SK-N-SH (cell line): Measurements from ENCODE around the gene CYTH4.

Source experiments
- RXRA ChIP-seq: IDR thresholded peaks from 2 replicates; pipeline ENCODE4 v1.4.0; 2012; ENCODE audit warnings: low read depth, mild to moderate bottlenecking, borderline replicate concordance
- SIN3A ChIP-seq: IDR thresholded peaks from 2 replicates; pipeline ENCODE4 v1.6.1; 2012; ENCODE audit warnings: low read depth, mild to moderate bottlenecking, low read length, moderate library complexity, borderline replicate concordance
- TF ChIP-seq, protein P1 (sequence below): IDR thresholded peaks from 2 replicates; pipeline ENCODE4 v1.4.0; 2012; ENCODE audit warnings: low read depth, borderline replicate concordance

DNA sequence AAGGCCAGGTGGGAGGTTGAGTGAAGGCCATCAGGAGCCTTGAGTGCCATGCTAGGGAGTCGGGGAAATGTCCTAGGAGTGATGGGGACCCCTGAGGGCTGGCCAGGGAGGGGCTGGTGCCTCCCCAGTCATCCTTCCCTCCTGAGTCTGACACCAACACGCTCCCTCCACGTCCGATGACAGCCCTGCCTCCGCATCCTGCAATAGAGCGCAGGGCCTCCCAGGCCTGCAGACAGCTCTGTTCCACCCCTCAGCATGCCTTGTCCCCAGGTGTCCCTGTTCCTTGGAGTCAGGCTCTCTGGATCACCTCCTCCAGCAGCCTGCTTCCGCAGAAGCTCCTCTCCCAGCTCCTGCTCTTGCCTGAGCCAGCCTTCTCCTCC lies 41.4 kb upstream of the CYTH4 start:
- no peak for TF ChIP-seq SIN3A
- TF ChIP-seq, protein P1, sequence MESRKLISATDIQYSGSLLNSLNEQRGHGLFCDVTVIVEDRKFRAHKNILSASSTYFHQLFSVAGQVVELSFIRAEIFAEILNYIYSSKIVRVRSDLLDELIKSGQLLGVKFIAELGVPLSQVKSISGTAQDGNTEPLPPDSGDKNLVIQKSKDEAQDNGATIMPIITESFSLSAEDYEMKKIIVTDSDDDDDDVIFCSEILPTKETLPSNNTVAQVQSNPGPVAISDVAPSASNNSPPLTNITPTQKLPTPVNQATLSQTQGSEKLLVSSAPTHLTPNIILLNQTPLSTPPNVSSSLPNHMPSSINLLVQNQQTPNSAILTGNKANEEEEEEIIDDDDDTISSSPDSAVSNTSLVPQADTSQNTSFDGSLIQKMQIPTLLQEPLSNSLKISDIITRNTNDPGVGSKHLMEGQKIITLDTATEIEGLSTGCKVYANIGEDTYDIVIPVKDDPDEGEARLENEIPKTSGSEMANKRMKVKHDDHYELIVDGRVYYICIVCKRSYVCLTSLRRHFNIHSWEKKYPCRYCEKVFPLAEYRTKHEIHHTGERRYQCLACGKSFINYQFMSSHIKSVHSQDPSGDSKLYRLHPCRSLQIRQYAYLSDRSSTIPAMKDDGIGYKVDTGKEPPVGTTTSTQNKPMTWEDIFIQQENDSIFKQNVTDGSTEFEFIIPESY: no peak
- TF ChIP-seq RXRA: no peak
